SK-N-SH (cell line): ENCODE results near the gene RBMS1. TPM values are rescaled to one million over a fixed set of nuclear protein-coding genes. Genes with fewer than 3 reads are reported as not detected.

Experiments
- CTCF ChIA-PET: fragments of 300-600, 350-600 bp; formaldehyde crosslinking; extraction: SDS; loops from one replicate; lab custom pipeline; 2021; lab: Yijun Ruan, JAX
- POLR2A ChIA-PET: fragments of 350-600 bp; sonication (Branson Sonifier 250); formaldehyde crosslinking; extraction: SDS; loops from one replicate; lab custom pipeline; 2020; ENCODE audit warnings: antibody characterized with exemption, inconsistent platforms; lab: Yijun Ruan, JAX
- DNase-seq: peaks from one replicate; pipeline ENCODE4 v3.0.0; 2012
- H2AFZ ChIP-seq: fragments of 200-600 bp; sonication (generic); 2 replicates; pipeline ENCODE4 v1.8.1; 2016; ENCODE audit warnings: antibody characterized with exemption, mild to moderate bottlenecking, low read depth
- H3F3A ChIP-seq: fragments of 200-600 bp; sonication (generic); replicated peaks from 2 replicates; pipeline ENCODE3; 2016; ENCODE audit warnings: antibody characterized with exemption, mild to moderate bottlenecking; ENCODE audit not compliant: insufficient read depth
- H3K27ac ChIP-seq, 2 experiments: fragments of 200-500 bp in 1 of 2; fragments of 200-600 bp in 1 of 2; sonication (Bioruptor generic) in 1 of 2; sonication (generic), shearing (Covaris generic) in 1 of 2; 2 replicates each; pipeline versions ENCODE4 v1.5.1 to v1.6.1; 2014 to 2016; ENCODE audit warnings: low read depth in 2 of 2, inconsistent platforms in 1 of 2, low read length in 1 of 2, mild to moderate bottlenecking in 1 of 2, mixed read lengths in 1 of 2
- H3K27me3 ChIP-seq: fragments of 200-600 bp; sonication (generic), shearing (Covaris generic); 2 replicates; pipeline ENCODE4 v1.6.1; 2016; ENCODE audit warnings: mixed run types; ENCODE audit not compliant: insufficient read depth
- H3K36me3 ChIP-seq, 2 experiments: fragments of 200-500 bp in 1 of 2; fragments of 200-600 bp in 1 of 2; sonication (Bioruptor generic) in 1 of 2; sonication (generic) in 1 of 2; replicated peaks in 1 of 2; 2 replicates each; pipeline versions ENCODE3 to v1.5.1; 2014 to 2016; ENCODE audit warnings: low read length in 1 of 2, mild to moderate bottlenecking in 1 of 2; ENCODE audit not compliant: insufficient read depth in 2 of 2, control insufficient read depth in 1 of 2
- H3K4me1 ChIP-seq, 2 experiments: fragments of 200-500 bp in 1 of 2; fragments of 200-600 bp in 1 of 2; sonication (Bioruptor generic) in 1 of 2; sonication (generic), shearing (Covaris generic) in 1 of 2; 2 replicates each; pipeline versions ENCODE4 v1.5.1 to v1.6.1; 2014 to 2016; ENCODE audit warnings: low read depth in 1 of 2, low read length in 1 of 2, mixed run types in 1 of 2; ENCODE audit not compliant: insufficient read depth in 2 of 2, control insufficient read depth in 1 of 2
- H3K4me2 ChIP-seq: fragments of 200-600 bp; sonication (generic), shearing (Covaris generic); 2 replicates; pipeline ENCODE4 v1.6.1; 2017; ENCODE audit warnings: mixed run types
- H3K4me3 ChIP-seq, 2 experiments: fragments of 200-500 bp in 1 of 2; fragments of 200-600 bp in 1 of 2; sonication (Bioruptor generic) in 1 of 2; sonication (generic), shearing (Covaris generic) in 1 of 2; 2 replicates each; pipeline versions ENCODE4 v1.5.1 to v1.8.1; 2014 to 2016; ENCODE audit warnings: low read depth in 2 of 2, inconsistent platforms in 1 of 2, low read length in 1 of 2, mild to moderate bottlenecking in 1 of 2, mixed read lengths in 1 of 2, moderate library complexity in 1 of 2
- H3K79me2 ChIP-seq: fragments of 200-600 bp; sonication (generic); 2 replicates; pipeline ENCODE4 v1.8.1; 2017; ENCODE audit warnings: mild to moderate bottlenecking; ENCODE audit not compliant: insufficient read depth
- H3K9ac ChIP-seq: fragments of 200-600 bp; sonication (generic); 2 replicates; pipeline ENCODE4 v1.6.1; 2017; ENCODE audit warnings: mixed run types
- H3K9me2 ChIP-seq: fragments of 200-600 bp; sonication (generic); 2 replicates; pipeline ENCODE4 v1.6.1; 2017; ENCODE audit warnings: mixed run types
- H3K9me3 ChIP-seq: fragments of 200-600 bp; sonication (generic); 2 replicates; pipeline ENCODE4 v1.6.1; 2017; ENCODE audit warnings: mixed run types, mild to moderate bottlenecking, moderate library complexity
- H4K20me1 ChIP-seq: fragments of 200-600 bp; sonication (generic); 2 replicates; pipeline ENCODE4 v1.6.1; 2017; ENCODE audit warnings: mild to moderate bottlenecking, mixed run types; ENCODE audit not compliant: insufficient read depth
- CHD2 ChIP-seq: fragments of 150-350 bp; IDR thresholded peaks from 2 replicates; pipeline ENCODE4 v1.6.1; 2018; ENCODE audit warnings: low read length; ENCODE audit not compliant: partially characterized antibody
- ELF1 ChIP-seq: IDR thresholded peaks from 2 replicates; pipeline ENCODE4 v1.4.0; 2012
- EP300 ChIP-seq, 2 experiments: IDR thresholded peaks; 2 replicates each; pipeline versions ENCODE4 v1.4.0 to v1.6.1; 2012; ENCODE audit warnings: borderline replicate concordance in 1 of 2, low read depth in 1 of 2, low read length in 1 of 2
- EZH2phosphoT487 ChIP-seq: fragments of 200-600 bp; sonication (generic); IDR thresholded peaks from 2 replicates; pipeline ENCODE4 v1.6.1; 2017; ENCODE audit warnings: low read depth, mixed run types, mild to moderate bottlenecking, antibody characterized with exemption, moderate library complexity, borderline replicate concordance
- FOSL2 ChIP-seq: IDR thresholded peaks from 2 replicates; pipeline ENCODE4 v1.4.0; 2012; ENCODE audit warnings: low read depth, mild to moderate bottlenecking, moderate library complexity, borderline replicate concordance
- FOXJ3 ChIP-seq: sonication (generic); formaldehyde crosslinking; IDR thresholded peaks from 2 replicates; pipeline ENCODE4 v1.5.1; 2020; ENCODE audit warnings: mild to moderate bottlenecking, missing genetic modification reagents
- FOXM1 ChIP-seq: IDR thresholded peaks from 2 replicates; pipeline ENCODE4 v1.4.0; 2012; ENCODE audit warnings: low read depth, mild to moderate bottlenecking
- JUND ChIP-seq: IDR thresholded peaks from 2 replicates; pipeline ENCODE4 v1.4.0; 2012
- MEF2A ChIP-seq: IDR thresholded peaks from 2 replicates; pipeline ENCODE4 v1.4.0; 2012; ENCODE audit warnings: low read depth, borderline replicate concordance
- MXI1 ChIP-seq: IDR thresholded peaks from 2 replicates; pipeline ENCODE4 v1.6.1; 2012; ENCODE audit warnings: mild to moderate bottlenecking, low read depth, low read length, improper control_type of control experiment
- NRF1 ChIP-seq: IDR thresholded peaks from 2 replicates; pipeline ENCODE4 v1.6.1; 2012; ENCODE audit warnings: low read depth, mild to moderate bottlenecking, low read length
- POLR2AphosphoS5 ChIP-seq: IDR thresholded peaks from 2 replicates; pipeline ENCODE4 v1.6.1; 2012; ENCODE audit warnings: low read depth, low read length
- RFX5 ChIP-seq: IDR thresholded peaks from 2 replicates; pipeline ENCODE4 v1.6.1; 2012; ENCODE audit warnings: mild to moderate bottlenecking, improper control_type of control experiment, low read length
- TEAD4 ChIP-seq: IDR thresholded peaks from 2 replicates; pipeline ENCODE4 v1.4.0; 2012; ENCODE audit warnings: mild to moderate bottlenecking, borderline replicate concordance; ENCODE audit not compliant: insufficient read depth
- WGBS: methylation state at CpG from one replicate; pipeline ENCODE4 v1.1.6; 2017; ENCODE audit warnings: low lambda C conversion rate; 5-methylcytosine and 5-hydroxymethylcytosine counted together
- polyA plus RNA-seq, 3 experiments: library from polyadenylated mRNA; depleted of rRNA; stranded (reverse); fragments of >200 nt; gene quantifications; 2 replicates each; pipeline ENCODE4 v1.2.3, GENCODE V29; 2012
- TF ChIP-seq, protein P1 (sequence below): IDR thresholded peaks from 2 replicates; pipeline ENCODE4 v1.6.1; 2012; ENCODE audit warnings: mild to moderate bottlenecking, low read depth, low read length, moderate library complexity
- TF ChIP-seq, protein P2 (sequence below): IDR thresholded peaks from 2 replicates; pipeline ENCODE4 v1.4.0; 2012; ENCODE audit warnings: low read depth
- TF ChIP-seq, protein P3 (sequence below): IDR thresholded peaks from 2 replicates; pipeline ENCODE4 v1.4.0; 2012; ENCODE audit warnings: low read depth, borderline replicate concordance
- TF ChIP-seq, protein P4 (sequence below): IDR thresholded peaks from 2 replicates; pipeline ENCODE4; 2012

RBMS1 gene
- polyA plus RNA-seq, 1 of the 3 experiments (the other 2 are of a cell fraction) = 56.5 TPM

DNA sequence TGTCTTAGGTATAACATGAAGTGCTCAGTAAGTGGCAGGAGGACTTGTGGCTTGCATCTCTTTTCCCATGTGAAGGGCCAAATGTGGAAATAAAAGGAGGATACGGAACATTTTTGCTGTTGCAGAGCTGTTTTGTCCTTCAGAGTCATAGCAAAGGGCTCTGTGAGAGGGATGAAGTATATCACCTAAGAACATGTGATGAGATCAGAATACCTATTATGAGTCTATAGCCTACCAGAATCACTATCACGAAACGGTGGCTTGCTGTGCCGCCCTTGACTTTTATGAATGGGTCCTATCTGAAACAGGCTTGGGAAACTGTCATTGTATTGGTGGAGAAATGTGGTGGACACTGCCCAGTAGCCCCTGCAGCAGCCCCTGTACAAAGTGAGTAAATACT, 226.6 kb downstream of the RBMS1 start (continued):
- TF ChIP-seq, protein P1, sequence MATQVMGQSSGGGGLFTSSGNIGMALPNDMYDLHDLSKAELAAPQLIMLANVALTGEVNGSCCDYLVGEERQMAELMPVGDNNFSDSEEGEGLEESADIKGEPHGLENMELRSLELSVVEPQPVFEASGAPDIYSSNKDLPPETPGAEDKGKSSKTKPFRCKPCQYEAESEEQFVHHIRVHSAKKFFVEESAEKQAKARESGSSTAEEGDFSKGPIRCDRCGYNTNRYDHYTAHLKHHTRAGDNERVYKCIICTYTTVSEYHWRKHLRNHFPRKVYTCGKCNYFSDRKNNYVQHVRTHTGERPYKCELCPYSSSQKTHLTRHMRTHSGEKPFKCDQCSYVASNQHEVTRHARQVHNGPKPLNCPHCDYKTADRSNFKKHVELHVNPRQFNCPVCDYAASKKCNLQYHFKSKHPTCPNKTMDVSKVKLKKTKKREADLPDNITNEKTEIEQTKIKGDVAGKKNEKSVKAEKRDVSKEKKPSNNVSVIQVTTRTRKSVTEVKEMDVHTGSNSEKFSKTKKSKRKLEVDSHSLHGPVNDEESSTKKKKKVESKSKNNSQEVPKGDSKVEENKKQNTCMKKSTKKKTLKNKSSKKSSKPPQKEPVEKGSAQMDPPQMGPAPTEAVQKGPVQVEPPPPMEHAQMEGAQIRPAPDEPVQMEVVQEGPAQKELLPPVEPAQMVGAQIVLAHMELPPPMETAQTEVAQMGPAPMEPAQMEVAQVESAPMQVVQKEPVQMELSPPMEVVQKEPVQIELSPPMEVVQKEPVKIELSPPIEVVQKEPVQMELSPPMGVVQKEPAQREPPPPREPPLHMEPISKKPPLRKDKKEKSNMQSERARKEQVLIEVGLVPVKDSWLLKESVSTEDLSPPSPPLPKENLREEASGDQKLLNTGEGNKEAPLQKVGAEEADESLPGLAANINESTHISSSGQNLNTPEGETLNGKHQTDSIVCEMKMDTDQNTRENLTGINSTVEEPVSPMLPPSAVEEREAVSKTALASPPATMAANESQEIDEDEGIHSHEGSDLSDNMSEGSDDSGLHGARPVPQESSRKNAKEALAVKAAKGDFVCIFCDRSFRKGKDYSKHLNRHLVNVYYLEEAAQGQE = no peak
- no peak for TF ChIP-seq NRF1
- no peak for TF ChIP-seq ELF1
- no peak for TF ChIP-seq FOXM1
- TF ChIP-seq, all 33 proteins: peak for 0

DNA sequence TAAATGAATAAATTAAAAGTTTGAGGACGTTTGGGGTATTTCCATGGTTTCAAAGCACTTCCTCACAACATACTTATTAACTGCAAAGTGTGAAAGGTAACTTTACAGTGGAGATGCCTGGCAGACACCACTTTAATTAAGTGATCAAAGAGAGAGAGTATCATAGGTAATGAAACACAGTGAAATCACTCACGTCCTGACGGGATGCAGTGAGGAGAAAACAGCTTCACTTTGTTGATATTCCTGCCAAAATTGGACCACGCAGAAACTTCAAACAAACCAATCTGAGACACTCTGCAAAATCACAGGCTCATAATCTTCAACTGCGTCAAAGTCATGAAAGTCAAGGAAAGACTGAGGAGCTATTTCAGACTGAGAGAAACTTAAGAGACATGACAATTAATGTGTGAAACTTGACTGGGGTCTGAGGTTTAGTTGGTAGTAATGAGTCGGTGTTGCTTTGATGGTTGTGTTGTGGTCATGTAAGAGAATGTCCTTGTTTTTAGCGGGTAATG, 227.5 kb downstream of the RBMS1 start:
- H3K9ac ChIP-seq = no peak overlapping the region
- no peaks in the 10 kb centered on the region for H3K79me2 ChIP-seq
- no peak overlapping the region for H2AFZ ChIP-seq
- DNase-seq = no peak
- H3K9me3 ChIP-seq = no peaks in the 10 kb centered on the region
- CTCF ChIA-PET = interaction anchor here (1.0 to 1.1 kb wide), 2 partner anchors 12 to 14 kb away, joined by 3 to 4 read pairs; no protein-coding TSS in a partner anchor
- H3K9me2 ChIP-seq = no peaks in the 10 kb centered on the region
- POLR2A ChIA-PET = no interaction called here
- H3K4me2 ChIP-seq = no peak overlapping the region
- peaks cover 8 to 10% of the 10 kb centered on the region in 2 experiments for H3K36me3 ChIP-seq
- peaks cover 27% of the 10 kb centered on the region for H3F3A ChIP-seq
- WGBS = 89% methylated on average over 7 of the region's 7 CpGs
- no peaks in the 10 kb centered on the region for H3K27me3 ChIP-seq
- H4K20me1 ChIP-seq = no peaks in the 10 kb centered on the region
- no peak overlapping the region for H3K4me3 ChIP-seq
- TF ChIP-seq CHD2 (no peak), EZH2phosphoT487 (no peak), TEAD4 (no peak), JUND (no peak), FOXM1 (no peak), EP300 (IDR thresholded peaks at IDR 0.05; ENCODE audit: borderline replicate concordance in 1 of 2, low read depth in 1 of 2, low read length in 1 of 2) (no peak), MXI1 (no peak), POLR2AphosphoS5 (no peak), FOSL2 (no peak), FOXJ3 (no peak), RFX5 (no peak), MEF2A (no peak)
- TF ChIP-seq, protein P2, sequence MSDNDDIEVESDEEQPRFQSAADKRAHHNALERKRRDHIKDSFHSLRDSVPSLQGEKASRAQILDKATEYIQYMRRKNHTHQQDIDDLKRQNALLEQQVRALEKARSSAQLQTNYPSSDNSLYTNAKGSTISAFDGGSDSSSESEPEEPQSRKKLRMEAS = no peak
- TF ChIP-seq, protein P3, sequence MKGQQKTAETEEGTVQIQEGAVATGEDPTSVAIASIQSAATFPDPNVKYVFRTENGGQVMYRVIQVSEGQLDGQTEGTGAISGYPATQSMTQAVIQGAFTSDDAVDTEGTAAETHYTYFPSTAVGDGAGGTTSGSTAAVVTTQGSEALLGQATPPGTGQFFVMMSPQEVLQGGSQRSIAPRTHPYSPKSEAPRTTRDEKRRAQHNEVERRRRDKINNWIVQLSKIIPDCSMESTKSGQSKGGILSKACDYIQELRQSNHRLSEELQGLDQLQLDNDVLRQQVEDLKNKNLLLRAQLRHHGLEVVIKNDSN = no peak
- TF ChIP-seq, protein P4, sequence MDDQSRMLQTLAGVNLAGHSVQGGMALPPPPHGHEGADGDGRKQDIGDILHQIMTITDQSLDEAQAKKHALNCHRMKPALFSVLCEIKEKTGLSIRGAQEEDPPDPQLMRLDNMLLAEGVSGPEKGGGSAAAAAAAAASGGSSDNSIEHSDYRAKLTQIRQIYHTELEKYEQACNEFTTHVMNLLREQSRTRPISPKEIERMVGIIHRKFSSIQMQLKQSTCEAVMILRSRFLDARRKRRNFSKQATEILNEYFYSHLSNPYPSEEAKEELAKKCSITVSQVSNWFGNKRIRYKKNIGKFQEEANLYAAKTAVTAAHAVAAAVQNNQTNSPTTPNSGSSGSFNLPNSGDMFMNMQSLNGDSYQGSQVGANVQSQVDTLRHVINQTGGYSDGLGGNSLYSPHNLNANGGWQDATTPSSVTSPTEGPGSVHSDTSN = no peak
- TF ChIP-seq, protein P1 = no peak
- H3K27ac ChIP-seq = no peak overlapping the region
- peaks cover 2 to 14% of the 10 kb centered on the region in 2 experiments; a peak in 3 of 4 replicates for H3K4me1 ChIP-seq
